ENCODE data around the gene PRSS57. TPM values are rescaled to one million over a fixed set of nuclear protein-coding genes. Genes with fewer than 3 reads are reported as not detected.
"Not testable (repeated sequence)": the region's sequence is repeated elsewhere in the genome, so short reads cannot be mapped to it uniquely, and the experiment has no call there.

PRSS57 gene
- total RNA-seq, 1 donor from 2014 or later, result not detected

GRCh38 chr19:674282-675151 lies 20.7 kb downstream of the PRSS57 start:
- no peak for DNase-seq (ENCODE audit: low spot score)

- no peak for DNase-seq (ENCODE audit: low spot score)
Measured at GRCh38 chr19:670609-671075, 24.6 kb downstream of the PRSS57 start.

GRCh38 chr19:668675-669434 lies 26.4 kb downstream of the PRSS57 start:
- not testable (repeated sequence) for DNase-seq (ENCODE audit: low spot score)

- DNase-seq (ENCODE audit: low spot score), result not testable (repeated sequence)
Measured at GRCh38 chr19:666985-667573, 28.2 kb downstream of the PRSS57 start.

- DNase-seq (ENCODE audit: low spot score), result peak; percentile 78
Measured at GRCh38 chr19:664913-665443, 30.3 kb downstream of the PRSS57 start.

- no peak for DNase-seq (ENCODE audit: low spot score)
Measured at GRCh38 chr19:663682-664117, 31.6 kb downstream of the PRSS57 start.

- peak; percentile 95 for DNase-seq (ENCODE audit: low spot score)
Measured at GRCh38 chr19:662962-663681, 32.1 kb downstream of the PRSS57 start, which contains the start of gene RNF126. Gene RNF126, minus strand, starts transcription at chr19:663214. Its CDS starts 93 bp downstream, at chr19:663121.

- DNase-seq (ENCODE audit: low spot score), result no peak
Measured at GRCh38 chr19:662207-662961, 32.9 kb downstream of the PRSS57 start.

- no peak for DNase-seq (ENCODE audit: low spot score)
Measured at GRCh38 chr19:661427-662196, 33.6 kb downstream of the PRSS57 start.

GRCh38 chr19:660793-661426 lies 34.3 kb downstream of the PRSS57 start:
- DNase-seq (ENCODE audit: low spot score), result no peak

GRCh38 chr19:658916-659839 lies 36.1 kb downstream of the PRSS57 start:
- no peak for DNase-seq (ENCODE audit: low spot score)

GRCh38 chr19:658059-658839 lies 37.0 kb downstream of the PRSS57 start:
- DNase-seq (ENCODE audit: low spot score), result no peak

GRCh38 chr19:657611-658010 lies 37.6 kb downstream of the PRSS57 start:
- DNase-seq (ENCODE audit: low spot score), result no peak

- DNase-seq (ENCODE audit: low spot score), result no peak
Measured at GRCh38 chr19:656751-657559, 38.3 kb downstream of the PRSS57 start.

- no peak for DNase-seq (ENCODE audit: low spot score)
Measured at GRCh38 chr19:655691-656090, 39.6 kb downstream of the PRSS57 start.

GRCh38 chr19:653425-653824 lies 41.8 kb downstream of the PRSS57 start:
- no peak for DNase-seq (ENCODE audit: low spot score)

All from mucosa of gallbladder (tissue), 1 donor.